Adipocyte (in vitro differentiated cells): Measurements from ENCODE around the gene PTAR1.

ENCODE experiments used
- DNase-seq: peaks from one replicate; pipeline ENCODE4 v3.0.0-alpha.2; 2015; ENCODE audit warnings: low read depth
- H3K27me3 ChIP-seq: replicated peaks from 2 replicates; pipeline ENCODE4 v1.7.0; 2013; ENCODE audit warnings: mild to moderate bottlenecking, low read length, moderate library complexity; ENCODE audit not compliant: control insufficient read depth, insufficient read depth
- H3K36me3 ChIP-seq: 2 replicates; pipeline ENCODE4 v1.7.0; 2013; ENCODE audit warnings: low read length, mild to moderate bottlenecking, moderate library complexity; ENCODE audit not compliant: control insufficient read depth, insufficient read depth, severe bottlenecking
- H3K4me1 ChIP-seq: 2 replicates; pipeline ENCODE4 v1.7.0; 2013; ENCODE audit warnings: mild to moderate bottlenecking, low read length, moderate library complexity; ENCODE audit not compliant: control insufficient read depth, insufficient read depth
- H3K4me3 ChIP-seq: 2 replicates; pipeline ENCODE4 v1.7.0; 2013; ENCODE audit warnings: mild to moderate bottlenecking, low read length, moderate library complexity
- H3K9ac ChIP-seq: 2 replicates; pipeline ENCODE4 v1.7.0; 2013; ENCODE audit warnings: mild to moderate bottlenecking, low read length, moderate library complexity
- H3K9me3 ChIP-seq: 2 replicates; pipeline ENCODE4 v1.7.0; 2013; ENCODE audit warnings: mild to moderate bottlenecking, low read length, moderate library complexity; ENCODE audit not compliant: control insufficient read depth

PTAR1 gene

GRCh38 chr9:69750085-69750484 lies 9.7 kb downstream of the PTAR1 start:
- Histone ChIP-seq H3K4me3 (no peak overlapping the region), H3K9ac (no peak overlapping the region), H3K36me3 (peaks cover 25% of the 10 kb centered on the region), H3K27me3 (no peaks in the 10 kb centered on the region), H3K9me3 (no peaks in the 10 kb centered on the region), H3K4me1 (peaks cover 53% of the 10 kb centered on the region)
- DNase-seq: no peak

DNA sequence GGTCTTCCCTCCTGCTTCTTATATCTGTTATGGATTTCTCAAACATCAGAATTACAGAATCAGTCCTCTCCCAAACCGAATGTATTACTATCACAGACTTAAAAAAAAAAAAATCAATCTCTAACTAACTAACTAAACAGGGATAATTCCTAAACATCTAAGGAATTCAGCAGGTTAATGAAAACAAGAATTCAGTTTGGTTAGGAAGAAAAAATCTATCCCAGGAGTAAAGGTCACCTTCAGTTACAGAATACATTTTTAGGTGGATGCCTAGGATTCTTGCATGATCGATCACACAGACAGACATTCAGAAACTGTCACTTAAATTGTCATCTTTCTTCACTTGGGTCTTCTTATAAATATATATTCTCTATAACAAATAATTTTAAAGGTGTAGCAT lies 11.5 kb downstream of the PTAR1 start:
- DNase-seq: peak; percentile 18
- Histone ChIP-seq H3K9me3 (no peaks in the 10 kb centered on the region), H3K4me3 (no peak overlapping the region), H3K4me1 (peaks cover 53% of the 10 kb centered on the region), H3K27me3 (no peaks in the 10 kb centered on the region), H3K36me3 (peaks cover 28% of the 10 kb centered on the region), H3K9ac (no peak overlapping the region)

- Histone ChIP-seq H3K27me3 (no peaks in the 10 kb centered on the region), H3K4me1 (peaks cover 53% of the 10 kb centered on the region), H3K9ac (no peak overlapping the region), H3K9me3 (no peaks in the 10 kb centered on the region), H3K4me3 (no peak overlapping the region), H3K36me3 (peaks cover 28% of the 10 kb centered on the region)
- DNase-seq: no peak
Measured at GRCh38 chr9:69746859-69747560, 12.8 kb downstream of the PTAR1 start.

- peak; percentile 56 for DNase-seq
- peaks cover 33% of the 10 kb centered on the region for H3K36me3 ChIP-seq
- no peak overlapping the region for H3K9ac ChIP-seq
- no peak overlapping the region for H3K4me3 ChIP-seq
- no peaks in the 10 kb centered on the region for H3K27me3 ChIP-seq
- H3K4me1 ChIP-seq: peaks cover 45% of the 10 kb centered on the region
- H3K9me3 ChIP-seq: no peaks in the 10 kb centered on the region
Measured at GRCh38 chr9:69745716-69746437, 13.9 kb downstream of the PTAR1 start.

DNA sequence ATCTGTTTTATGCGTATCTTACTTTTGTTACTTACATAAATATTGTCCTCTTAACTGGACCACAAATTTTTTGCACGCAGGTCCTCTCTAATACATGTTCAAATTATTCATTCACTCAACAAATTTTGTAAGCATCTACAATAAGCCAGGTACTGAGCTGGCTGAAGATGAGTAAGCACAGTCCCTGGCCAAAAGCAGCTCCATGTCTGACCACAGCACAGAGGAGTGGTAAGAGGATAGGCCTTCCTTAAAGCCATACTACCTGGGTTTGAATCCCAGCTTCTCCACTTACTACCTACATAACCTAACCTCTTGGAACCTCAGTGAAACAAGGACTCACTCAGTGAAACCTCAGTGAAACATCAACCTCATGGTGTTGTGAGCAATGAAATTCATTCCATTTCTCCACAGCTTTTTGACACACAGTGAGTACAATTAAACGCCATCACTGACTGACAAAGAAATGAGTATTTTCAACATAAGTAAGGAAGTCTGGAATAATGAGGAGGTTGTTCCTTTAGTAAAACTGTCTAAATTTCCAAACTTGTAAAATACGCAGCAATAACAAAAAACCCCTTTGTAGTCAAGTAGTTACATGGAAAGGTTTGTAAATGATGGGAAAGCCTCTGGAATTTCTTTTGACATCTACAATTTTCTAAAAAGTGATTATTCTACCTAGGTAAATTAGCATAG lies 15.0 kb downstream of the PTAR1 start:
- Histone ChIP-seq H3K4me3 (no peak overlapping the region), H3K9ac (no peak overlapping the region), H3K9me3 (no peaks in the 10 kb centered on the region), H3K27me3 (no peaks in the 10 kb centered on the region), H3K36me3 (peaks cover 30% of the 10 kb centered on the region), H3K4me1 (peaks cover 40% of the 10 kb centered on the region)
- DNase-seq: no peak

DNA sequence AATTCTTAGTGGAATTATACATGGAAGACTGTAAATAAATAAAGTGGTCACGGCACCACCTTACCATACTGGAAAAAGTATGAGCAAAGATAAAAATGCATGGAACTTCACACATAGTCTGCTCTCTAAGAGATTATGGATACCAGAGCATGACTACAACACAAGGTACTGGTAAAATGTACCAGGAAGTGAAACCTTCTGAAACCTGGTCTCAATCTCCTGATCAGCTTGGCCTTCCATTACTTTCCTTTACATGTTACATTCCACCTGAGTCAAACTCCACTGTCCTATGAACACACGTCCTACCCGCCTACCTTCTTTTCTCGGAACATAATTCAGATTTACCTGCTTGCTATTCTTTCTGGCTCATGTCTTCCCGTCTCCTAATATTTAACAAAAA lies 15.9 kb downstream of the PTAR1 start:
- Histone ChIP-seq H3K36me3 (peaks cover 28% of the 10 kb centered on the region), H3K27me3 (no peaks in the 10 kb centered on the region), H3K4me1 (peaks cover 36% of the 10 kb centered on the region), H3K9me3 (no peaks in the 10 kb centered on the region), H3K4me3 (no peak overlapping the region), H3K9ac (no peak overlapping the region)
- no peak for DNase-seq

- Histone ChIP-seq H3K4me1 (peaks cover 6% of the 10 kb centered on the region), H3K4me3 (no peak overlapping the region), H3K9me3 (no peaks in the 10 kb centered on the region), H3K36me3 (peaks cover 51% of the 10 kb centered on the region), H3K27me3 (no peaks in the 10 kb centered on the region), H3K9ac (no peak overlapping the region)
- no peak for DNase-seq
Measured at GRCh38 chr9:69740872-69741505, 18.8 kb downstream of the PTAR1 start.

GRCh38 chr9:69731348-69731747 lies 28.5 kb downstream of the PTAR1 start:
- H3K9ac ChIP-seq: no peak overlapping the region
- H3K9me3 ChIP-seq: no peaks in the 10 kb centered on the region
- peaks cover 71% of the 10 kb centered on the region for H3K36me3 ChIP-seq
- DNase-seq: no peak
- no peaks in the 10 kb centered on the region for H3K27me3 ChIP-seq
- no peak overlapping the region for H3K4me3 ChIP-seq
- no peaks in the 10 kb centered on the region for H3K4me1 ChIP-seq

DNA sequence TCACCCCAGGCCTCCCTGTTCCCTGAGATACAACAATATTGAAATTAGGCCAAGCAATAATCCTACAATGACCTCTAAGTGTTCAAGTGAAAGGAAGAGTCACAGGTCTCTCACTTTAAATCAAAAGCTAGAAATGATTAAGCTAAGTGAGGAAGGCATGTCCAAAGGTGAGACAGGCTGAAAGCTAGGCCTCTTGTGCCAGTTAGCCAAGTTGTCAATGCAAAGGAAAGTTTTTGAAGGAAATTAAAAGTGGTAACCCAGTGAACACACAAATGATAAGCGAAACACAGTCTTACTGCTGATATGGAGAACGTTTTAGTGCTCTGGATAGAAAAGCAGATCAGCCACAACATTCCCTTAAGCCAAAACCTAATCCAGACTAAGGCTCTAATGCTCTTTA lies 39.8 kb downstream of the PTAR1 start:
- H3K4me3 ChIP-seq: no peak overlapping the region
- H3K9me3 ChIP-seq: no peaks in the 10 kb centered on the region
- no peak overlapping the region for H3K9ac ChIP-seq
- no peaks in the 10 kb centered on the region for H3K27me3 ChIP-seq
- H3K36me3 ChIP-seq: peaks cover 65% of the 10 kb centered on the region
- H3K4me1 ChIP-seq: no peaks in the 10 kb centered on the region
- DNase-seq: no peak

DNA sequence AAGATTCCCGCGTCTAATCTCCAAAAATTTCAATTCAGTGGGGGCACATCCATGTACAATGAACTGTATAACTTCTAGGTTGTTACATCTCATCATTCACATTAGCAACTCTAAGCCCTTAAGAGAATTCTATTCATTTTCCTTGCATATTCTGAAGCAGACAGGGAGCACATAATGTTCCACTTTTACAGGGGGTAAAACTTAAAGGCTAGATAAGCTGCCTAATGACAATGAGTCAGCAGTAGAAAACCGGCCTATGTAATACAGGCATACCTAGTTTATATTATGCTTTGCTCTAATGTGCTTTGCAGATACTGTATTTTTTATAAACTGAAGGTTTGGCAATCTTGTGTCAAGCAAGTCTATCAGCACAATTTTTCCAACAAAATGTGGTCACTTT lies 40.4 kb downstream of the PTAR1 start:
- H3K4me1 ChIP-seq: no peaks in the 10 kb centered on the region
- H3K4me3 ChIP-seq: no peak overlapping the region
- no peaks in the 10 kb centered on the region for H3K27me3 ChIP-seq
- DNase-seq: peak; percentile 9
- H3K9ac ChIP-seq: no peak overlapping the region
- H3K9me3 ChIP-seq: no peaks in the 10 kb centered on the region
- H3K36me3 ChIP-seq: peaks cover 64% of the 10 kb centered on the region

DNA sequence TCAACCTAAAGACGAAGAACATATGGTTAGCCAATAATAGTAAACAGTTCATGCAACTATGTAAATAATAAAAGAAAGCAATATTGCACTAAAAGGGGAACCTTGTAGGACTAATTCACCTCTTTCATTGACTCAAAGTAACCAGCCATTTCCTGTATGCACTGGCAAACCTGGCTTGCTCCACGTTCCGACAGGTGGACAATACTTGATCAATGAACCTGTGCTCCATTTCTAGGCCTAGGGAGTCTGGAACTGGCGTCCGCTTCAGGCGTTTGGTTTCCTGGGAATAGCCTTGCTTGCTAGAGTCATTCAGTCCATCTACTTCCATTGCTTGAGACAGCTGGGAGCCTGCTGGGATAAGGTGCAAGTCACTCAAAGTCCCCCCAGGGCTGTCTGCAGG lies 41.6 kb downstream of the PTAR1 start:
- H3K9ac ChIP-seq: no peak overlapping the region
- H3K27me3 ChIP-seq: no peaks in the 10 kb centered on the region
- H3K4me1 ChIP-seq: no peaks in the 10 kb centered on the region
- H3K4me3 ChIP-seq: no peak overlapping the region
- H3K36me3 ChIP-seq: peaks cover 63% of the 10 kb centered on the region
- H3K9me3 ChIP-seq: no peaks in the 10 kb centered on the region
- DNase-seq: no peak
